Activated naive CD8-positive, alpha-beta T cell treated with anti-CD3 and anti-CD28 coated beads, Interleukin-2, amount 10 ng/mL, durations not matched to agents 7 days and 5 days (primary cell): Measurements from ENCODE around the gene EDIL3. TPM values are rescaled to one million over a fixed set of nuclear protein-coding genes. Genes with fewer than 3 reads are reported as not detected.
"Not testable (repeated sequence)": the region's sequence is repeated elsewhere in the genome, so short reads cannot be mapped to it uniquely, and the experiment has no call there.

Experiments used
- ATAC-seq: fragments of 150-1000 bp; cut with Tn5 transposase; one replicate; pipeline ENCODE4 v1.10.0; 2021; ENCODE audit warnings: low read depth, moderate library complexity
- POLR2A ChIA-PET: fragments of 350-600 bp; sonication (Branson Sonifier 250); formaldehyde crosslinking; loops from one replicate; lab custom pipeline; 2021; ENCODE audit warnings: antibody characterized with exemption; lab: Charles Lee
- DNase-seq: peaks from one replicate; pipeline ENCODE4 v3.0.0; 2021
- H3K27ac Mint-ChIP-seq: one replicate; pipeline ENCODE4 v1.8.0; 2022; ENCODE audit warnings: mild to moderate bottlenecking, mixed read lengths
- H3K27me3 Mint-ChIP-seq: one replicate; pipeline ENCODE4 v1.8.0; 2022; ENCODE audit warnings: mild to moderate bottlenecking, moderate library complexity, mixed read lengths
- H3K36me3 Mint-ChIP-seq: one replicate; pipeline ENCODE4 v1.8.0; 2021; ENCODE audit warnings: mild to moderate bottlenecking, mixed read lengths
- H3K4me1 Mint-ChIP-seq: one replicate; pipeline ENCODE4 v1.8.0; 2021; ENCODE audit warnings: mixed read lengths
- H3K4me3 Mint-ChIP-seq: one replicate; pipeline ENCODE4 v1.8.0; 2022; ENCODE audit warnings: mild to moderate bottlenecking, moderate library complexity, mixed read lengths
- H3K9me3 Mint-ChIP-seq: one replicate; pipeline ENCODE4 v1.8.0; 2021; ENCODE audit warnings: mixed read lengths
- total RNA-seq, 2 experiments: library from RNA; stranded (reverse); gene quantifications; one replicate each; pipeline ENCODE4 v1.2.3, GENCODE V29; 2021

EDIL3 gene
- total RNA-seq, 2 experiments from 2014 or later, result not detected

DNA sequence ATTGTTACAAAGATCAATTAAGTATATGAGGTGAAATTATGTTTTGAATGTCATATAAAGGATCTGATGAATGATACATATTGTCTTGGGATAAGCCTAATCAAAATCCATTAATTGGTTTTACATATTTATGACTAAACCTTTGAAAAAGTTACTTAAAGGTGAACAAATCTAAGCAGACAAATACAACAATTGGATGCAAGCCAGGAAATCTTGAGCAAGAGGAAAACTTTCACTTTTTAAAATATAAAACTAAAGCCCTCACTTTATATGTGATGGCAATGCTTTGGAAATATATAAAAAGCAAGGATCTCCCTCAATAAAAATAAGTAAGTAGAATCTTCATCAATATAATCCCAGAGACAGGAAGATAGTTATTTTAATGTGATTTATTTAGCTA is 80.1 kb downstream of the EDIL3 start:
- POLR2A ChIA-PET, result no interaction called here
- Mint-ChIP-seq H3K27ac (no peak overlapping the region), H3K4me1 (no peaks in the 10 kb centered on the region), H3K27me3 (no peaks in the 10 kb centered on the region), H3K4me3 (no peak overlapping the region), H3K36me3 (no peaks in the 10 kb centered on the region), H3K9me3 (no peaks in the 10 kb centered on the region)
- DNase-seq, result no peak
- ATAC-seq, result no peak

DNA sequence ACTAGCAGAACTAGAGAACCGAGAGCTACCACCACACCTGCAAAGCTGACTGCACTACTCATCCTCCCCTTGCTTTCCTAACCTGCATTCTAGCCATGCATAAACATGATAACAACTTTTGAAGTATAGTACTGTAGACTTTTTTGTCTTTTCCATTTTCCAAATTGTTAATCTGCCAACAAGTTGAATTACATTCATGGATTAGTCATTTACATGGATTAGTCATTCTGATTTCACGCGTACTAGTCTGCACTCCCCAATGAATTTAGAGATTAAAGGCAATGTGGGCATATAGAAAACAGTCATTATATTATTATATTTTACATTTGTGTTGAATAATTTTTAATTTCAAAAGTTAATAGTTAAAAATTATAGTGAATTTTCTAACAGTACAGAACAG is 81.4 kb downstream of the EDIL3 start:
- no peaks in the 10 kb centered on the region for H3K4me1 Mint-ChIP-seq
- no peak overlapping the region for H3K27ac Mint-ChIP-seq
- DNase-seq (no peak), ATAC-seq (no peak)
- no peaks in the 10 kb centered on the region for H3K27me3 Mint-ChIP-seq
- POLR2A ChIA-PET, result no interaction called here
- no peak overlapping the region for H3K4me3 Mint-ChIP-seq
- no peaks in the 10 kb centered on the region for H3K9me3 Mint-ChIP-seq
- no peaks in the 10 kb centered on the region for H3K36me3 Mint-ChIP-seq

DNA sequence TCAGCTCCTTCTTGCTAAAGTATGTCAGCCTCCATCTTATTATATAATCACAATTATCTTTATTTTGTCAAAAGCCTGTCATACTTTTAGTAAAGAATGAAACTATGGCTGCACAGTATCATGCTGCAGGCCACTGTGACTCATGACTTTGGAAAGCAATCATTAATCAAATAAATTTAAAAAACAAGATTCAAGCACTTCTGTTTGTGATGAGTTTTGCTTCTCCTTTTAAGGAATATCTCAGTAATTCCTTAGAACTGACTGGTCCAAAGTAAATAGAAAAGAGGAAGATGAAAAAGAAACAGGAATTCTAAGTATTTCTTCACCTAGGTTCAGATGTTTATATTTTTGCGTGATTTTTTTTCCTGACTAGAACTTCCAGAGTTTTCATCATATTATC is 83.1 kb downstream of the EDIL3 start:
- POLR2A ChIA-PET, result no interaction called here
- ATAC-seq, result no peak
- Mint-ChIP-seq H3K9me3 (no peaks in the 10 kb centered on the region), H3K4me3 (no peak overlapping the region), H3K27ac (no peak overlapping the region), H3K27me3 (no peaks in the 10 kb centered on the region), H3K36me3 (no peaks in the 10 kb centered on the region), H3K4me1 (no peaks in the 10 kb centered on the region)
- DNase-seq, result no peak

DNA sequence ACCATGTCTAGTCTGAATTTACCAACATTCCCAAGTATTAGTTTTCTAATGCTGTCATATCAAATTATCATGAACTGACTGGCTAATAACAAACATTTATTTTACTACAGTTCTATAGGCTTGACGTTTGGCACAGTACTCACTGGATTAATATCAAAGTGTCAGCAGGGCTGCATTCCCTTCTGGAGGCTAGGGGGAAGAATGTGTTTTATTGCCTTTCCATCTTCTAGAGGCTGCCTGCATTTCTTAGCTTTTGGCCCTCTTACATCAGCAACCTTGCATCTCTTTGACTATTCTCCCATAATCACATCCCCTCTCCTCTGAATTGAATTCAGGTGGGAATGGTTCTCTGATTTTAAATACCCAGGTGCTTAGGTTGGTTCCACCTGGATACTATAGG is 84.7 kb downstream of the EDIL3 start:
- Mint-ChIP-seq H3K27ac (no peak overlapping the region), H3K4me3 (no peak overlapping the region), H3K27me3 (no peaks in the 10 kb centered on the region), H3K4me1 (no peaks in the 10 kb centered on the region), H3K36me3 (no peaks in the 10 kb centered on the region), H3K9me3 (no peaks in the 10 kb centered on the region)
- DNase-seq (no peak), ATAC-seq (no peak)
- POLR2A ChIA-PET, result no interaction called here

DNA sequence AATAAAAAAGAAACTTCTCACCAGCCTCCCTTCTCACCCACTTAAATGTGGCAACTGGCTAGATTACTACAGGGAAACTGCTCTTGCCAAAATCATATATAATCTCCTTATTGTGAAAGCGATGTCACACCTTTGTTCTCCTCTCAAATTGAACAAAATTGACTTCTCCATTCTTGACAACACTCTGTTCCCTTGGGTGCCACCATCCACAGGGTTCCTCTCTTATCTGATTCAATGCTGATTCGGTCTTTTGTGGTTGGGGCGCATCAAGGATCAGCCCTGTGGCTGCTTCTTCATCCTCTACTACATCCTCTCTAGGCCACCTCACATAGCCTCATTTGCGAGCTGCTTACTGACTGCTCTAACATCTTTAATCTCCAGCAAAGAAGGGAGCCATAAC is 86.1 kb downstream of the EDIL3 start:
- Mint-ChIP-seq H3K27ac (no peak overlapping the region), H3K27me3 (no peaks in the 10 kb centered on the region), H3K9me3 (no peaks in the 10 kb centered on the region), H3K4me1 (no peaks in the 10 kb centered on the region), H3K4me3 (no peak overlapping the region), H3K36me3 (no peaks in the 10 kb centered on the region)
- POLR2A ChIA-PET, result no interaction called here
- ATAC-seq, result no peak
- no peak for DNase-seq

DNA sequence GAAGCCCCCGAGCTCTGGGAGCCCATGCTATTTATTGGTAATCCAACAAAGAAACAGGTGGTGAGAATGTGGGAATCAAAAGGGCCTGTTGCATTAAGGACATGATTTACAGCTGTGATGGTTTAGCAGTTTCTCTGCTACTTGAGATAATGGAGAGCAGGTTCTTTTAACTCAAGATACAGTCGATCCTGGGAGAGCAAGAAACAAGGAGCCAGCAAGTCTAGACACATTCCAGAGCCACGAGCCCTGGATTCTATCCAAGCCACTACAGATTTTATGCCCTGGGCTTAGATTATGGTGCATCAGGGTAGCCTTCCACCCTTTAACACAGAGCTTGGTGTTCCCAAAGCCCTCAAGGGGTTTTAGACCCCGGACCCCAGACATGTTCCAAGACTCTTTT is 87.0 kb downstream of the EDIL3 start:
- DNase-seq, H3K27ac Mint-ChIP-seq, H3K9me3 Mint-ChIP-seq, H3K4me1 Mint-ChIP-seq, H3K4me3 Mint-ChIP-seq, H3K27me3 Mint-ChIP-seq, ATAC-seq, POLR2A ChIA-PET, H3K36me3 Mint-ChIP-seq: not testable (repeated sequence)

DNA sequence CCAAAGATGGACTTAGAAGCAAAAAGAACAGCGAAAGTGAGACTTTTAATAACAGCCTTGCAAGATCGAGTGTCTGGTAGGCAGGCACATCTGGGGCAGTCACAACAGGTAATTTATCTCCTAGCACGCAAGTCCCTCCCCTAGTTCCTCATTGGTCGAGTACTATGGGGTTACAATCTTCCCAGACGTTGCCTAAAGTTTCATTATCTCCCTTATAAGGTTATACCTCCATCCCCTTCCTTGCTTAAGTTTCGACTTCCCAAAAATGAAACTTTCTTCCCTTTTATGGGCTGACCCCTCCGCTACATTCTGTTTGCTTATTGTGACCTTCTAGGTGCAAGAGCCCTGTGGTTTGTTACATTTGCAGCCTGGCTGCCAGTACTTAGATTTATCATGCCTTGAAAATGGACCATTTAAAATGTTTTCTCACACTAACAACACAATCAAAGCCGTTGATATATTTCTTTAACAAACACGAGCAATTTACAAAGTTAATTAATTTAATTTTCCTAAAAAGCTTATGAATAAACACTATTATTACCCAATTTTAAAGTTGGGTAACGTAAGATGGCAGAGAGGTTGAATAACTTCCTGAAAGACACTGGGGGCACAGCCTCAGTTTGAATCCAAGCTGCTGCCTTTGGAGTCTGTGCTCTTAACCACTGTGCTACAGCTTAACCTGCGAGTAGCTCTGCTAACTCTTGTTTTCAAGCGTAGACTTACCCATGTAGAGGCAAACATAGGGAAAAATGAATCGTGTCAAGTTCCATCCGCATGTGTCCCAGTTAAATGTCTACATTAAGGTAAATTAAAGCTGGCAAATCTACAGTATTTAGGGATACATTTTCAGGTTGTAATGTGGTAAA is 91.7 kb downstream of the EDIL3 start:
- no peaks in the 10 kb centered on the region for H3K4me1 Mint-ChIP-seq
- H3K36me3 Mint-ChIP-seq, result no peaks in the 10 kb centered on the region
- no peaks in the 10 kb centered on the region for H3K27me3 Mint-ChIP-seq
- POLR2A ChIA-PET, result no interaction called here
- ATAC-seq (no peak), DNase-seq (no peak)
- no peaks in the 10 kb centered on the region for H3K9me3 Mint-ChIP-seq
- H3K4me3 Mint-ChIP-seq, result no peak overlapping the region
- H3K27ac Mint-ChIP-seq, result no peak overlapping the region

DNA sequence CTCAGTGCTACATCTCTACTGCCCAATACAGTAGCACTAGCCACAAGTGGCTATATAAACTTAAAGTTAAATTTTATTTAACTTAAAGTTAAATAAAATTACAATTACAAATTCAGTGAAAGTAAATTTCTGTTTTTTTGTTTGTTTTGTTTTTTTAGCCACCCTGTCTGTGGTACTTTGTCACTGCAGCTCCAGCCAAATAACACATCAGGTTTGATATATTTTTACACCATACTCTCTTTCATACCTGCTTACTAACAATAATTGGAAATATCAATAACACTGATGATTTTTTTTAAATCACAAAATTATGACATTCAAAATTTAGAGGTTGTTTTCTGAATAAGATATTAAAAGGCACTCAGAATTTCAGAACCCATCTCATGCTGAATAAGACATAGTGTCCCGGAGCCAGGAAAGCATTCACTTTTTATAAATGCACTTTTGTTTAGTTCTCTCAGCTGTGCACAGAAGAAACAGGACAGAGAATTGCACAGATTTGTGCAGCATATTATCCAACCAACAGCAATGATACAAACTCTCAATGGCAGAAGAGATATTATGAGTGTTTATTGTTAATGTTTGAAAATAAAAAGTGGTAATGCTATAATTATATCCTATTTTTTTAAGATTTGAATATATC is 92.6 kb downstream of the EDIL3 start:
- H3K27me3 Mint-ChIP-seq, result no peaks in the 10 kb centered on the region
- H3K4me1 Mint-ChIP-seq, result no peaks in the 10 kb centered on the region
- no peak for ATAC-seq

DNA sequence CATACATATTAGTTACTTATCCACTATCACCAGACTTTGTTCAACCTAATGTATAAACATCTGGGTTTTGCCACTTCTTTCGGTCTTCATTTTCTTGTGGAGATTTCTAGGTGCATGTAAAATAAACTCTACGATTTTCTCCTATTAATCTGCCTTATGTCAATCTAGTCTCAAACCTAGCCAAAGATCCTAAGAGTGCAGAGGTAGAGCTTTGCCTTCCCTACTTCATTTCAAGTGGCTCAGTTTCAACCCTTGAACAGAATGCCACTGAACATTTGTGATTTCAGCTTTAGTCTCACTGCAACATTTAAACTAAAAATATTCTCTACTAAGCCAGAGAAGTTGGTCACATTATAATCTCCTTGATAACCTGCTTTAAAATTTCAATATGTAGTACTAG is 94.0 kb downstream of the EDIL3 start:
- POLR2A ChIA-PET, result no interaction called here
- no peak for DNase-seq
- Mint-ChIP-seq H3K9me3 (no peaks in the 10 kb centered on the region), H3K27ac (no peak overlapping the region), H3K4me1 (no peaks in the 10 kb centered on the region), H3K36me3 (no peaks in the 10 kb centered on the region), H3K4me3 (no peak overlapping the region), H3K27me3 (no peaks in the 10 kb centered on the region)
- ATAC-seq, result no peak

More for the DNA sequence above, 92.6 kb downstream of the EDIL3 start:
- Mint-ChIP-seq H3K27ac (no peak overlapping the region), H3K36me3 (no peaks in the 10 kb centered on the region), H3K4me3 (no peak overlapping the region), H3K9me3 (no peaks in the 10 kb centered on the region)
- DNase-seq, result no peak
- POLR2A ChIA-PET, result no interaction called here

DNA sequence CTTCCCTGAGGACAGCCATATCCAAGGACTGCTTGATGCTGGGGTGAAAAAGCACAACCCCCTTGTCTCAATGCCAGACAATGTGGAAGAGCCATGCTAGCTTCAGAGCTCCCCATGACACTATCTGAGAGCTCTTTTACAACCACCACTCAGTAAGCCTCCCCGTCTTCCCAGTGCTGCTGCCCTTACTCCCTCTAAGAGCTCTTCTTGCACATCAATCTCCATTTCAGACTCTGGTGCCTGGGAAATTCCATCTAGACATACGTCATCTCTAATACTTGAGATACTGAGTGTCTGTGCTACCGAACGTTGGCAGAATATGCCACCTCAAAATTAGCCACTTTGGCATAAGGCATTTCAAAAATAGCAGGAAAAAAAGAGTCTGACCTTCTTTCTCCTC is 94.5 kb downstream of the EDIL3 start:
- ATAC-seq, result no peak
- POLR2A ChIA-PET, result no interaction called here
- Mint-ChIP-seq H3K36me3 (no peaks in the 10 kb centered on the region), H3K4me3 (no peak overlapping the region), H3K9me3 (no peaks in the 10 kb centered on the region), H3K4me1 (no peaks in the 10 kb centered on the region), H3K27ac (no peak overlapping the region), H3K27me3 (no peaks in the 10 kb centered on the region)
- no peak for DNase-seq

DNA sequence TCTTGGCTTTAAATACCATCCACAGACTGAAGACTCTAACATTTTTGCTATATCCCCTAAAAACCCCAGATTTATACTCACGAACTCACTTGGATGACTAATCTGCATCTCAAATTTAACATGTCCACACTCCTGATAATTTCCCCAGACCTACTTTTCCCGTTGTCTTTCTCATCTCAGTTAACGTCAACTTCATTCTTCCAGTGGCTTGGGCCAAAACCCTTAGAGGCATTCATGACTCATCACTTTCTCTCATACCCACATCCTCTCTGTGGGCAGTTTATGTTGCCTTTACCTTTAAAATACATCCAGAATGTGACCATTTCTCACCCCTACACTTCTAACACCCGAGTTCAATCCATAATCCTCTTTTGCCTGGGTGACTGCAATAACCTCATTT is 96.7 kb downstream of the EDIL3 start:
- Mint-ChIP-seq H3K36me3 (no peaks in the 10 kb centered on the region), H3K27ac (no peak overlapping the region), H3K4me1 (no peaks in the 10 kb centered on the region), H3K27me3 (no peaks in the 10 kb centered on the region), H3K9me3 (no peaks in the 10 kb centered on the region), H3K4me3 (no peak overlapping the region)
- POLR2A ChIA-PET, result no interaction called here
- ATAC-seq (no peak), DNase-seq (no peak)

DNA sequence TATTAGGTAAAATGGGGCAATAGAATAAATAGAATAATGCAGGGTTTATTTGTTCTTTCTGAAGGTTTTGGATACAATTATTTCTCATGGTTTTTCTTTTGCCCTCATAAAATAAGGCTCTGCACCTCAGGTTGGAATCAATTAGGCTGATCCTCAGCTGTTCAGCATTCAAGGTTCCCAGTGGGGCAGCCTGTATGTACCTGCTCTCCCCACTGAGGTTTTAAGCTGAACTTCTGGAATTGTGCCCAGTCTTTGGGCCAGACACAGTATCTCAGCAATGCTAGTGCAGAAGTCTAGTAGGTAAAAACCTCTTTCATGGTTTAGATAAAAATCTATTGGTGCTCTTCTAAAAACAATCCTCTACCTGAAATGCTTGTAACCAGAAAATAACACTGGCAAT is 98.0 kb downstream of the EDIL3 start:
- Mint-ChIP-seq H3K27ac (no peak overlapping the region), H3K4me3 (no peak overlapping the region), H3K4me1 (no peaks in the 10 kb centered on the region), H3K36me3 (no peaks in the 10 kb centered on the region), H3K27me3 (no peaks in the 10 kb centered on the region), H3K9me3 (no peaks in the 10 kb centered on the region)
- DNase-seq, result no peak
- POLR2A ChIA-PET, result no interaction called here
- no peak for ATAC-seq

DNA sequence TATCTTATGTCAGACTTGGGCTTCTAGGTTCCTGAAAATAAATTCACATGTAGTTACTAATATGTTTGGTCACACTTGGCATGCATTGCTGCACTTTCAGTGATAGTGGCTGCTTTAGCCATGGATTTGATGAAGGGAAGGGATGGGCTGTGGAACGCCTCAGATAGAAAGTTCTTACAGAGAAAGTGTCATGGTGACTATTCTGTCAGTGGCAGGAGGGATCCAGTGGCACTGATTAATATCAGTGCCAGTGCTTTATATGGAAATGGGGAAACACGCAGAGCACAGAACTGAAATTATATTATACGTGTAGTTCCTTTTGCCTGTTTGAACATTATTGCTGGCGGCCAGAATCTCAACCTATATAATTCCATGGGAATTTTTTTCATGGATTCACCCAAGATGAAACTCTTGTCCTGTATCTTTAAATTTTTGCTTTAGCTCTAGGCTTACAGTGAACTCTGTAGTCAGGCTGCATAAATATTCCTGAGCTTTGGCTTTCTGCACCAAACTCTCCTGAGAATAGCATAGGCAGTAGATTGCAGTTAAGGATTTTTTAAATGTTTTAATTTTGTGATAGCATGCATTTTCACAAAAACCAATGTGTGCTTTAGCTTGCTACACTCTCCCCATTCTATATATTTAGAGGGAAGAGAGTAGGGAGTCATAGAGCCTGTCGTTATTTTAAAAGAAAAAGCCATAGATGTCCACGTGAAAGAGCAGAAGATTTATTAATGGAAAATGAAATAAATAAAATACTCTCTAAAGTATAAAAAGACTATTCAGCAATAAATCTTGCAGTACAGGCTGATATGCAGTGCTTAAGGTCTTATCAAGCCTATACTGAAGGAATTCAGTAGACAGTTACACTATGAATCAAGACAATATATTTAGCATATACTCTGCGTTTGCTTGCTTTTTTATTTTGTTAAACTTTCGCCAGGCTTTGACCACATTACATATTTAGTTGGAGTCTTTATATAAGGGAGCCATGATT is 98.7 kb downstream of the EDIL3 start:
- no peak for DNase-seq
- Mint-ChIP-seq H3K27me3 (no peaks in the 10 kb centered on the region), H3K4me1 (no peaks in the 10 kb centered on the region), H3K9me3 (no peaks in the 10 kb centered on the region), H3K4me3 (no peak overlapping the region), H3K27ac (no peak overlapping the region), H3K36me3 (no peaks in the 10 kb centered on the region)
- ATAC-seq, result no peak
- POLR2A ChIA-PET, result no interaction called here
